ENCODE data around the gene JPH3. TPM values are rescaled to one million over a fixed set of nuclear protein-coding genes. Genes with fewer than 3 reads are reported as not detected.

Gene JPH3
- total RNA-seq, 2 donors from 2014 or later, result 37.0 to 39.1 TPM

DNA sequence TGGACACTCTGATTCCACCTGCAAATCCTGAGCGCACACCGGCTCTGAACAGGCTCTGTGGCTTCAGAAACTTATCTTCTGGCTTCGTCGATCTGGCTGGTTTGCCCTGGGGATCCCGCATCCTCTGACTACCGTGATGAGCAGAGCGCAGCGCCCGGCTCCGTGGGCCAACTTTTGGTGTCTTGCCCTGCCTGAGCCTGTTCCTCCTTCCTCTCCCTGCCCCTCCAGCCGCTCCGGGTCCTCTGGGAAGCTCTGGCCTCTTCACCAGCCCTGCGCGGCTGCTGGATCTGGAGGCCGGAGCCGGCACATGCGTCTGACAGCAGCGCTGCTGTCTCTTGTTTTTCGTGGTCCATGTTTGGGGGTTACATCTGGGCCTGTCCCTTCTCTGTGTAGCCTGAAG is 65.6 kb downstream of the JPH3 start:
- no peak overlapping the region for H3K9ac ChIP-seq (ENCODE audit: extremely low read depth, low read length, poor library complexity, severe bottlenecking)
- no peak overlapping the region for H3K4me3 Mint-ChIP-seq
- no peaks in the 10 kb centered on the region for H3K27me3 ChIP-seq (ENCODE audit: control insufficient read depth, insufficient read depth, low read length, poor library complexity, severe bottlenecking)
- no peaks in the 10 kb centered on the region for H3K36me3 Mint-ChIP-seq (ENCODE audit: low read depth)
- no peaks in the 10 kb centered on the region for H3K36me3 ChIP-seq (ENCODE audit: control insufficient read depth, insufficient read depth, low read length)
- WGBS, 2 experiments (ENCODE audit: insufficient coverage in 1 of 2, insufficient read length in 1 of 2), result 94 to 98% methylated on average over 19 of the region's 19 CpGs
- no peaks in the 10 kb centered on the region for H3K27me3 Mint-ChIP-seq (ENCODE audit: insufficient read depth)
- no peaks in the 10 kb centered on the region for H3K9me3 Mint-ChIP-seq
- TF ChIP-seq, protein P1, sequence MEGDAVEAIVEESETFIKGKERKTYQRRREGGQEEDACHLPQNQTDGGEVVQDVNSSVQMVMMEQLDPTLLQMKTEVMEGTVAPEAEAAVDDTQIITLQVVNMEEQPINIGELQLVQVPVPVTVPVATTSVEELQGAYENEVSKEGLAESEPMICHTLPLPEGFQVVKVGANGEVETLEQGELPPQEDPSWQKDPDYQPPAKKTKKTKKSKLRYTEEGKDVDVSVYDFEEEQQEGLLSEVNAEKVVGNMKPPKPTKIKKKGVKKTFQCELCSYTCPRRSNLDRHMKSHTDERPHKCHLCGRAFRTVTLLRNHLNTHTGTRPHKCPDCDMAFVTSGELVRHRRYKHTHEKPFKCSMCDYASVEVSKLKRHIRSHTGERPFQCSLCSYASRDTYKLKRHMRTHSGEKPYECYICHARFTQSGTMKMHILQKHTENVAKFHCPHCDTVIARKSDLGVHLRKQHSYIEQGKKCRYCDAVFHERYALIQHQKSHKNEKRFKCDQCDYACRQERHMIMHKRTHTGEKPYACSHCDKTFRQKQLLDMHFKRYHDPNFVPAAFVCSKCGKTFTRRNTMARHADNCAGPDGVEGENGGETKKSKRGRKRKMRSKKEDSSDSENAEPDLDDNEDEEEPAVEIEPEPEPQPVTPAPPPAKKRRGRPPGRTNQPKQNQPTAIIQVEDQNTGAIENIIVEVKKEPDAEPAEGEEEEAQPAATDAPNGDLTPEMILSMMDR (conservative IDR thresholded peaks at IDR 0.05), result no peak
- H3K4me1 Mint-ChIP-seq, result no peaks in the 10 kb centered on the region
- H3K9me3 ChIP-seq (ENCODE audit: control insufficient read depth, low read length), result no peaks in the 10 kb centered on the region
- no peak for DNase-seq
- no peak overlapping the region for H3K4me3 ChIP-seq (ENCODE audit: low read length)
- no peak overlapping the region for H3K27ac ChIP-seq (ENCODE audit: low read depth, low read length)
- H3K27ac Mint-ChIP-seq, result peak overlapping the region; percentile 11
- no peaks in the 10 kb centered on the region for H3K4me1 ChIP-seq (ENCODE audit: control insufficient read depth, insufficient read depth, low read length)

DNA sequence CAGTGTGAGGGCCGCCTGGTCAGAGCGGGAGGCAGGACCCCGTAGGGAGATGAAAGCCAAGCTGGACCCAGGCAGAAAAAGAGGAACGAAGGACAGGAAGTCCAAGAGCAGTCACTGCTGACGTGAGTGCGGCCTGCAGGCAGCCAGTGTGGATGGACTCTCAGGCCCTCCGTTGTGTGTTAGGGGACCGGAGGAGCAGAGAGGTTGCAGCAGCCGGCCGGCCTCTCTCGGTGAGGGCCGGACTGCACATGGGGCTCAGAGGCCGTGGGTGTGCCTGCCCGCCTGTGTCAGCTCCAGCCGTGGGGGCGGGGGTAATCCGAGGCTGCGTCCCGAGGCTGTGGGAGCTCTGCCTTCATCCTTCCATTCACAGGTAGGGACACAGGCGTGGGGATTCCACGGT is 67.4 kb downstream of the JPH3 start:
- Histone ChIP-seq H3K27ac (ENCODE audit: low read depth, low read length) (no peak overlapping the region), H3K4me1 (ENCODE audit: control insufficient read depth, insufficient read depth, low read length) (no peaks in the 10 kb centered on the region), H3K36me3 (ENCODE audit: control insufficient read depth, insufficient read depth, low read length) (no peaks in the 10 kb centered on the region), H3K4me3 (ENCODE audit: low read length) (no peak overlapping the region), H3K27me3 (ENCODE audit: control insufficient read depth, insufficient read depth, low read length, poor library complexity, severe bottlenecking) (no peaks in the 10 kb centered on the region), H3K9me3 (ENCODE audit: control insufficient read depth, low read length) (no peaks in the 10 kb centered on the region), H3K9ac (ENCODE audit: extremely low read depth, low read length, poor library complexity, severe bottlenecking) (no peak overlapping the region)
- H3K9me3 Mint-ChIP-seq, result no peaks in the 10 kb centered on the region
- no peak overlapping the region for H3K27ac Mint-ChIP-seq
- no peaks in the 10 kb centered on the region for H3K36me3 Mint-ChIP-seq (ENCODE audit: low read depth)
- no peak overlapping the region for H3K4me3 Mint-ChIP-seq
- H3K27me3 Mint-ChIP-seq (ENCODE audit: insufficient read depth), result no peaks in the 10 kb centered on the region
- DNase-seq, result no peak
- H3K4me1 Mint-ChIP-seq, result no peaks in the 10 kb centered on the region
- 87 to 92% methylated on average over 15 to 21 of the region's 21 CpGs for WGBS, 2 experiments (ENCODE audit: insufficient coverage in 1 of 2, insufficient read length in 1 of 2)
- TF ChIP-seq, protein P1 (conservative IDR thresholded peaks at IDR 0.05), result no peak

GRCh38 chr16:87671221-87671620 is 68.9 kb downstream of the JPH3 start:
- DNase-seq, result no peak
- Mint-ChIP-seq H3K9me3 (no peaks in the 10 kb centered on the region), H3K4me3 (no peak overlapping the region), H3K36me3 (ENCODE audit: low read depth) (no peaks in the 10 kb centered on the region), H3K4me1 (no peaks in the 10 kb centered on the region), H3K27ac (no peak overlapping the region), H3K27me3 (ENCODE audit: insufficient read depth) (no peaks in the 10 kb centered on the region)
- TF ChIP-seq, protein P1 (conservative IDR thresholded peaks at IDR 0.05), result no peak
- Histone ChIP-seq H3K36me3 (ENCODE audit: control insufficient read depth, insufficient read depth, low read length) (no peaks in the 10 kb centered on the region), H3K27ac (ENCODE audit: low read depth, low read length) (no peak overlapping the region), H3K9ac (ENCODE audit: extremely low read depth, low read length, poor library complexity, severe bottlenecking) (no peak overlapping the region), H3K9me3 (ENCODE audit: control insufficient read depth, low read length) (no peaks in the 10 kb centered on the region), H3K27me3 (ENCODE audit: control insufficient read depth, insufficient read depth, low read length, poor library complexity, severe bottlenecking) (no peaks in the 10 kb centered on the region), H3K4me3 (ENCODE audit: low read length) (no peak overlapping the region), H3K4me1 (ENCODE audit: control insufficient read depth, insufficient read depth, low read length) (no peaks in the 10 kb centered on the region)
- 90 to 91% methylated on average over 6 to 13 of the region's 13 CpGs for whole genome bisulfite sequencing, 2 experiments (ENCODE audit: insufficient coverage in 1 of 2, insufficient read length in 1 of 2)

Measured in endodermal cell (in vitro differentiated cells).